Activated T-helper 1 cell treated with anti-CD3 and anti-CD28 coated beads, Interleukin-12 subunit alpha, Interleukin-12 subunit beta, Interleukin-2, Interleukin-4 antibody, amounts not matched to agents 30 ng/mL and 10 ng/mL and 1 ng/mL, durations not matched to agents 14 hours and 24 hours and 36 hours (primary cell): ENCODE measurements around the gene SLC19A1. TPM values are rescaled to one million over a fixed set of nuclear protein-coding genes. Genes with fewer than 3 reads are reported as not detected.

ENCODE experiments used
- DNase-seq: peaks from one replicate; pipeline ENCODE4 v3.0.0; 2021; ENCODE audit warnings: low spot score
- H3K27ac Mint-ChIP-seq: one replicate; pipeline ENCODE4 v1.8.0; 2021; ENCODE audit warnings: mild to moderate bottlenecking, mixed read lengths
- H3K27me3 Mint-ChIP-seq: one replicate; pipeline ENCODE4 v1.8.0; 2022; ENCODE audit warnings: mild to moderate bottlenecking, moderate library complexity, mixed read lengths; ENCODE audit not compliant: insufficient read depth
- H3K36me3 Mint-ChIP-seq: one replicate; pipeline ENCODE4 v1.8.0; 2021; ENCODE audit warnings: low read depth, mixed read lengths
- H3K4me1 Mint-ChIP-seq: one replicate; pipeline ENCODE4 v1.8.0; 2021; ENCODE audit warnings: low read depth, mixed read lengths
- H3K4me3 Mint-ChIP-seq: one replicate; pipeline ENCODE4 v1.8.0; 2021; ENCODE audit warnings: mild to moderate bottlenecking, moderate library complexity, mixed read lengths
- H3K9me3 Mint-ChIP-seq: one replicate; pipeline ENCODE4 v1.8.0; 2021; ENCODE audit warnings: mixed read lengths
- intact Hi-C: fragments of 100-400 bp; cut with micrococcal nuclease; formaldehyde crosslinking; loops from one replicate; pipeline ENCODE4 v1.15.1; 2024
- total RNA-seq: library from RNA; stranded (reverse); gene quantifications from 2 replicates; pipeline ENCODE4 v1.2.3, GENCODE V29; 2022

SLC19A1 gene
- total RNA-seq, 1 donor from 2014 or later, result 105 TPM

GRCh38 chr21:45551783-45552695 is 9.8 kb upstream of the SLC19A1 start:
- H3K4me3 Mint-ChIP-seq, result peak overlapping the region; percentile 74
- peak overlapping the region; percentile 100 for H3K27ac Mint-ChIP-seq
- peaks cover 29% of the 10 kb centered on the region for H3K4me1 Mint-ChIP-seq
- H3K36me3 Mint-ChIP-seq, result peaks cover 6% of the 10 kb centered on the region
- H3K9me3 Mint-ChIP-seq, result no peaks in the 10 kb centered on the region
- no peaks in the 10 kb centered on the region for H3K27me3 Mint-ChIP-seq
- DNase-seq, result no peak
- intact Hi-C loops, result loop anchor here (1.0 kb wide), 3 partner anchors 74 to 266 kb away; no protein-coding TSS in a partner anchor

- peak; percentile 27 for DNase-seq
- intact Hi-C loops, result loop anchor here (1.0 kb wide), 3 partner anchors 73 to 267 kb away; no protein-coding TSS in a partner anchor
- Mint-ChIP-seq H3K4me3 (peak overlapping the region; percentile 74), H3K4me1 (peaks cover 29% of the 10 kb centered on the region), H3K27ac (peak overlapping the region; percentile 100), H3K27me3 (no peaks in the 10 kb centered on the region), H3K9me3 (no peaks in the 10 kb centered on the region), H3K36me3 (peaks cover 6% of the 10 kb centered on the region)
These were observed 9.1 kb upstream of the SLC19A1 start for GRCh38 chr21:45551316-45551715.

GRCh38 chr21:45550522-45551210 is 8.4 kb upstream of the SLC19A1 start:
- intact Hi-C loops, result loop anchor here (1.0 kb wide), 5 partner anchors 8 to 268 kb away; partner anchors contain the start of gene SLC19A1
- Mint-ChIP-seq H3K36me3 (peaks cover 6% of the 10 kb centered on the region), H3K27me3 (no peaks in the 10 kb centered on the region), H3K27ac (peak overlapping the region; percentile 100), H3K9me3 (no peaks in the 10 kb centered on the region), H3K4me3 (peak overlapping the region; percentile 74), H3K4me1 (peaks cover 29% of the 10 kb centered on the region)
- DNase-seq, result peak; percentile 53

GRCh38 chr21:45549626-45550463 is 7.6 kb upstream of the SLC19A1 start:
- Mint-ChIP-seq H3K4me1 (peaks cover 29% of the 10 kb centered on the region), H3K36me3 (peaks cover 6% of the 10 kb centered on the region), H3K27ac (peak overlapping the region; percentile 100), H3K4me3 (peak overlapping the region; percentile 74), H3K9me3 (no peaks in the 10 kb centered on the region), H3K27me3 (no peaks in the 10 kb centered on the region)
- intact Hi-C loops, result loop anchor here (1.0 kb wide), 2 partner anchors 8 to 40 kb away; partner anchors contain the start of gene SLC19A1
- no peak for DNase-seq

- DNase-seq, result no peak
- no peaks in the 10 kb centered on the region for H3K9me3 Mint-ChIP-seq
- H3K4me3 Mint-ChIP-seq, result peak overlapping the region; percentile 35
- no peaks in the 10 kb centered on the region for H3K27me3 Mint-ChIP-seq
- intact Hi-C loops, result no loop called here
- peaks cover 6% of the 10 kb centered on the region for H3K36me3 Mint-ChIP-seq
- H3K4me1 Mint-ChIP-seq, result peaks cover 29% of the 10 kb centered on the region
- H3K27ac Mint-ChIP-seq, result peak overlapping the region; percentile 92
These were observed 6.7 kb upstream of the SLC19A1 start for GRCh38 chr21:45548711-45549491.

- no peak overlapping the region for H3K4me3 Mint-ChIP-seq
- intact Hi-C loops, result no loop called here
- H3K27ac Mint-ChIP-seq, result peak overlapping the region; percentile 34
- H3K4me1 Mint-ChIP-seq, result peaks cover 29% of the 10 kb centered on the region
- DNase-seq, result no peak
- peaks cover 6% of the 10 kb centered on the region for H3K36me3 Mint-ChIP-seq
- H3K27me3 Mint-ChIP-seq, result no peaks in the 10 kb centered on the region
- H3K9me3 Mint-ChIP-seq, result no peaks in the 10 kb centered on the region
These were observed 5.3 kb upstream of the SLC19A1 start for GRCh38 chr21:45547545-45547900.

GRCh38 chr21:45546636-45547544 is 4.7 kb upstream of the SLC19A1 start:
- H3K4me1 Mint-ChIP-seq, result peaks cover 26% of the 10 kb centered on the region
- no peak for DNase-seq

GRCh38 chr21:45545691-45546531 is 3.7 kb upstream of the SLC19A1 start:
- Mint-ChIP-seq H3K4me3 (no peak overlapping the region), H3K27me3 (no peaks in the 10 kb centered on the region), H3K9me3 (no peaks in the 10 kb centered on the region), H3K36me3 (peaks cover 6% of the 10 kb centered on the region), H3K4me1 (peaks cover 19% of the 10 kb centered on the region), H3K27ac (no peak overlapping the region)
- intact Hi-C loops, result no loop called here
- DNase-seq, result no peak

More at GRCh38 chr21:45546636-45547544, 4.7 kb upstream of the SLC19A1 start:
- no peaks in the 10 kb centered on the region for H3K27me3 Mint-ChIP-seq
- H3K36me3 Mint-ChIP-seq, result peaks cover 5% of the 10 kb centered on the region
- H3K9me3 Mint-ChIP-seq, result no peaks in the 10 kb centered on the region
- no peak overlapping the region for H3K4me3 Mint-ChIP-seq
- H3K27ac Mint-ChIP-seq, result peak overlapping the region; percentile 26
- intact Hi-C loops, result no loop called here

GRCh38 chr21:45545236-45545570 is 3.0 kb upstream of the SLC19A1 start:
- H3K4me3 Mint-ChIP-seq, result no peak overlapping the region
- H3K4me1 Mint-ChIP-seq, result peaks cover 19% of the 10 kb centered on the region
- H3K27ac Mint-ChIP-seq, result peak overlapping the region; percentile 2
- DNase-seq, result no peak
- H3K36me3 Mint-ChIP-seq, result peaks cover 7% of the 10 kb centered on the region
- intact Hi-C loops, result no loop called here
- no peaks in the 10 kb centered on the region for H3K9me3 Mint-ChIP-seq
- no peaks in the 10 kb centered on the region for H3K27me3 Mint-ChIP-seq

GRCh38 chr21:45544449-45545235 is 2.4 kb upstream of the SLC19A1 start:
- no peak overlapping the region for H3K4me3 Mint-ChIP-seq
- H3K9me3 Mint-ChIP-seq, result no peaks in the 10 kb centered on the region
- peaks cover 21% of the 10 kb centered on the region for H3K4me1 Mint-ChIP-seq
- peak overlapping the region; percentile 2 for H3K27ac Mint-ChIP-seq
- DNase-seq, result no peak
- no peaks in the 10 kb centered on the region for H3K27me3 Mint-ChIP-seq
- H3K36me3 Mint-ChIP-seq, result peaks cover 9% of the 10 kb centered on the region
- intact Hi-C loops, result no loop called here
